Chondrocyte (in vitro differentiated cells): ENCODE measurements around the gene PLXNA4. TPM values are rescaled to one million over a fixed set of nuclear protein-coding genes. Genes with fewer than 3 reads are reported as not detected.

Experiments
- DNase-seq: peaks from one replicate; pipeline ENCODE4 v3.0.0; 2021; ENCODE audit warnings: mixed read lengths, low spot score
- H3K27ac Mint-ChIP-seq: one replicate; pipeline ENCODE4 v1.8.0; 2021; ENCODE audit warnings: mild to moderate bottlenecking, moderate library complexity, mixed read lengths; ENCODE audit not compliant: unreplicated experiment
- H3K27me3 Mint-ChIP-seq: 2 replicates; pipeline ENCODE4 v1.8.0; 2021; ENCODE audit warnings: low read depth, mixed read lengths
- H3K36me3 Mint-ChIP-seq: 2 replicates; pipeline ENCODE4 v1.8.0; 2021; ENCODE audit warnings: low read depth, mixed read lengths
- H3K4me1 Mint-ChIP-seq: 2 replicates; pipeline ENCODE4 v1.8.0; 2021; ENCODE audit warnings: low read depth, mild to moderate bottlenecking, mixed read lengths
- H3K4me3 Mint-ChIP-seq: one replicate; pipeline ENCODE4 v1.8.0; 2021; ENCODE audit warnings: mild to moderate bottlenecking, moderate library complexity, mixed read lengths; ENCODE audit not compliant: unreplicated experiment
- H3K9me3 Mint-ChIP-seq: 2 replicates; pipeline ENCODE4 v1.8.0; 2021; ENCODE audit warnings: low read depth, mixed read lengths
- CTCF ChIP-seq: fragments of 200-600 bp; sonication (generic); IDR thresholded peaks from 2 replicates; pipeline ENCODE4 v1.5.0; 2021; ENCODE audit warnings: antibody characterized with exemption, mild to moderate bottlenecking, moderate library complexity
- total RNA-seq: library from RNA; stranded (reverse); gene quantifications from 3 replicates; pipeline ENCODE4 v1.2.1, GENCODE V29; 2021

Gene PLXNA4
- total RNA-seq, 1 donor from 2014 or later: 11.3 TPM

- H3K27me3 Mint-ChIP-seq: no peaks in the 10 kb centered on the region
- TF ChIP-seq CTCF: no peak
- no peaks in the 10 kb centered on the region for H3K36me3 Mint-ChIP-seq
- no peaks in the 10 kb centered on the region for H3K4me1 Mint-ChIP-seq
- H3K4me3 Mint-ChIP-seq: no peak overlapping the region
- no peak for DNase-seq
- no peaks in the 10 kb centered on the region for H3K9me3 Mint-ChIP-seq
- H3K27ac Mint-ChIP-seq: no peak overlapping the region
Measured at GRCh38 chr7:132345543-132346129, 230.6 kb downstream of the PLXNA4 start.

- H3K4me3 Mint-ChIP-seq: no peak overlapping the region
- H3K27ac Mint-ChIP-seq: no peak overlapping the region
- no peaks in the 10 kb centered on the region for H3K4me1 Mint-ChIP-seq
- no peak for DNase-seq
- no peaks in the 10 kb centered on the region for H3K27me3 Mint-ChIP-seq
- no peak for TF ChIP-seq CTCF
- H3K36me3 Mint-ChIP-seq: no peaks in the 10 kb centered on the region
- no peaks in the 10 kb centered on the region for H3K9me3 Mint-ChIP-seq
Measured at GRCh38 chr7:132345030-132345429, 231.2 kb downstream of the PLXNA4 start.

GRCh38 chr7:132343199-132343598, 233.1 kb downstream of the PLXNA4 start:
- Mint-ChIP-seq H3K36me3 (no peaks in the 10 kb centered on the region), H3K27ac (no peak overlapping the region), H3K4me3 (no peak overlapping the region), H3K9me3 (no peaks in the 10 kb centered on the region), H3K27me3 (no peaks in the 10 kb centered on the region), H3K4me1 (peaks cover 1% of the 10 kb centered on the region)
- DNase-seq: no peak
- no peak for TF ChIP-seq CTCF

GRCh38 chr7:132337450-132338080, 238.7 kb downstream of the PLXNA4 start:
- Mint-ChIP-seq H3K27me3 (no peaks in the 10 kb centered on the region), H3K4me1 (peaks cover 10% of the 10 kb centered on the region), H3K36me3 (no peaks in the 10 kb centered on the region), H3K4me3 (no peak overlapping the region), H3K9me3 (no peaks in the 10 kb centered on the region), H3K27ac (no peak overlapping the region)
- no peak for DNase-seq
- TF ChIP-seq CTCF: no peak

GRCh38 chr7:132336797-132337196, 239.5 kb downstream of the PLXNA4 start:
- Mint-ChIP-seq H3K4me1 (peaks cover 10% of the 10 kb centered on the region), H3K27me3 (no peaks in the 10 kb centered on the region), H3K27ac (no peak overlapping the region), H3K36me3 (no peaks in the 10 kb centered on the region), H3K9me3 (no peaks in the 10 kb centered on the region), H3K4me3 (no peak overlapping the region)
- DNase-seq: no peak
- no peak for TF ChIP-seq CTCF
